ENCODE measurements around the gene PLD5. TPM values are rescaled to one million over a fixed set of nuclear protein-coding genes. Genes with fewer than 3 reads are reported as not detected.

PLD5 gene
- total and polyA plus RNA-seq, 7 donors: 0.03 to 0.92 (median 0.22) TPM; not detected in 4

DNA sequence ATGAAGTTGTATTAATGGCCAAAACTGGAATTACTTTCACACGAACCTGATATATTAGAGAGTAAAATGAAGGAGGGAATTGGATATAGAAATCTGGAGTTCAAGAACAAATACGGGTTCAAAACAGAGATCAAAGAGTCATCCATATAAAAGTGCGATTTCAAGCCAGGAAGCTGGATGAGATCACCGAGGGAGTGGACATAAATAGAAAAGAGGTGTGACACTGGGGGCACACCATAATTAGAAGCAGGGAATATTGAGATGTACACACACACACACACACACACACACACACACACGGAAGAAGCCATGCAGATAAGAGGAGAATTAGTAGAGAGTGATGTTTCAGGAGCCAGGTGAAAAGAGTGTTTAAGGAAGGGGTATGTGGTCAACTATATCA is 32.3 kb upstream of the PLD5 start:
- Histone ChIP-seq H3K4me3 (no peak overlapping the region), H3K4me1 (no peaks in the 10 kb centered on the region), H3K36me3 (ENCODE audit: insufficient read depth in 1 of 2, low read depth in 1 of 2) (no peaks in the 10 kb centered on the region), H3K27ac (no peak overlapping the region), H3K9me3 (no peaks in the 10 kb centered on the region), H3K27me3 (ENCODE audit: insufficient read depth in 3 of 3, low read length in 2 of 3) (peaks cover 0 to 4% (median 0%) of the 10 kb centered on the region in 3 donors)
- no peak for TF ChIP-seq CTCF (IDR thresholded peaks at IDR 0.05)
- ATAC-seq (no peak), DNase-seq (no peak)
- WGBS, 3 donors: 56 to 60% (median 57%) methylated on average over 5 of the region's 5 CpGs
- intact Hi-C loops (cut with DNase I): no loop called here

DNA sequence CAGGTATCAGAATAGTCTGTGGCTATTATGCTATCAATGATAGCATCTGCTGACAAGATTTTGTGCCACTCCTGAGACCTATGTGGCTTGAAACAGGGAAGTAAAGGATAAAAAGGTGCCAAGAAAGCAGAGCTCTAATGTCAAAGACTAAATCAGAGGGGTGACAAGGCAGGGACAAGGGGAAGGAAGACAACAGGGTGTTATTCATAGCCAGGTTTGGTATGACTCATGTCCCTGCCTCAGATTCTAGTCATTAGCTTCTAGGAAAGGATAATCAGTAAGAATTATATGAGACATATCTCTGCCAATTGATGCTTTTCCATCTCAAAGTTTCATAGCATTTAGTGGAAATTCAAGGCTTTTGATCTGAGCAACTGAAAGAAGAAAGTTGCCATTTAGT is 31.8 kb upstream of the PLD5 start:
- intact Hi-C loops (cut with DNase I): no loop called here
- no peaks in the 10 kb centered on the region for H3K36me3 ChIP-seq (ENCODE audit: insufficient read depth in 1 of 2, low read depth in 1 of 2)
- no peak for DNase-seq
- H3K4me1 ChIP-seq: no peaks in the 10 kb centered on the region
- H3K9me3 ChIP-seq: no peaks in the 10 kb centered on the region
- H3K27me3 ChIP-seq (ENCODE audit: insufficient read depth in 3 of 3, low read length in 2 of 3): peaks cover 0 to 4% (median 0%) of the 10 kb centered on the region in 3 donors
- H3K4me3 ChIP-seq: no peak overlapping the region
- ATAC-seq: no peak
- no peak for TF ChIP-seq CTCF (IDR thresholded peaks at IDR 0.05)
- no peak overlapping the region for H3K27ac ChIP-seq

GRCh38 chr1:242554577-242554976 is 30.1 kb upstream of the PLD5 start:
- ATAC-seq: no peak
- H3K27ac ChIP-seq: no peak overlapping the region
- intact Hi-C loops (cut with DNase I): no loop called here
- H3K9me3 ChIP-seq: no peaks in the 10 kb centered on the region
- TF ChIP-seq CTCF (IDR thresholded peaks at IDR 0.05): no peak
- no peak for DNase-seq
- H3K4me3 ChIP-seq: no peak overlapping the region
- peaks cover 0 to 4% (median 0%) of the 10 kb centered on the region in 3 donors for H3K27me3 ChIP-seq (ENCODE audit: insufficient read depth in 3 of 3, low read length in 2 of 3)
- 75 to 86% (median 82%) methylated on average over 6 of the region's 6 CpGs for WGBS, 3 donors
- H3K4me1 ChIP-seq: no peaks in the 10 kb centered on the region
- H3K36me3 ChIP-seq (ENCODE audit: insufficient read depth in 1 of 2, low read depth in 1 of 2): no peaks in the 10 kb centered on the region

DNA sequence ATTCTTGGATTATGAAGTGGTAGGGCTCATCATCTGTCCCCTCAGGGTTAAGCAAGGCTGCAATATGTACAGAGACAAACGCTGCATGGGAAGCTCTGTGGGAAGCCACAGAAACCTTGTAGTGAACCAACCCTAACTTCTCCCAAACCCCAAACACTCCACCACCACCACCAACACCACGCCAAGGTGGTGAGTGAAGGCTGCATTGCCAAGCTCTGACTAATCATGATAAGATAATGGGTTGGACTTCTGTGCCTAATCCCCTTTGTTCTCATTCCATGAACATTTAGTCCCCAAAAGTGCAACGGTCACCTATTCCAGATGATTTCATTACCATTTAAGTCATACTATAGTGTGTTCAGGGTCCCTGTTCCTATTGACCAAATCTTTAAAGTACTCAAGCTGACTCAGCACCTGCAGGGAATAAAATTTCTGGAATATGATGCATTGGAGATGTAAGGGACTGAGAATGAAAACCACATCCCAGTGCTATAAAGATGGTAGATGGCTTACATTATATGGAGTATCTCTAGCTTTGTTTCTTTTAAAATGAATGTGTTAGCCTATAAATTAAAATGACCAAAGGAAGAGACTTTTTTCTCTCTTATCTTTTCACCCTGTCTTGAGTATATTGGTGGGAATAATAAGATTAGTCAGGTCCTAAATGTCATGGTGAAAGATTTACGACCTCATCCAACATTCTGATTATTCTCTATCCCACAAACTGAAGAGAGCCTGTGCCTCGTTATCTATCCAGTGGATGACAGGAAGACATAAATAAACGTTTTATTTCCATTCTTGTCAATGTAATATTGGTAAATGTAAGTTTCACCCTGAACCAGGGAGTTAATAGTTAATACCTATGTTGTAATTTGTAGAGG is 22.6 kb upstream of the PLD5 start:
- Histone ChIP-seq H3K9me3 (no peaks in the 10 kb centered on the region), H3K27me3 (ENCODE audit: insufficient read depth in 3 of 3, low read length in 2 of 3) (no peaks in the 10 kb centered on the region), H3K36me3 (ENCODE audit: insufficient read depth in 1 of 2, low read depth in 1 of 2) (no peaks in the 10 kb centered on the region), H3K4me3 (no peak overlapping the region), H3K4me1 (no peaks in the 10 kb centered on the region), H3K27ac (no peak overlapping the region)
- TF ChIP-seq CTCF (IDR thresholded peaks at IDR 0.05): no peak
- 64 to 71% (median 67%) methylated on average over 6 of the region's 6 CpGs for WGBS, 3 donors
- intact Hi-C loops (cut with DNase I): no loop called here
- ATAC-seq (no peak), DNase-seq (no peak)

DNA sequence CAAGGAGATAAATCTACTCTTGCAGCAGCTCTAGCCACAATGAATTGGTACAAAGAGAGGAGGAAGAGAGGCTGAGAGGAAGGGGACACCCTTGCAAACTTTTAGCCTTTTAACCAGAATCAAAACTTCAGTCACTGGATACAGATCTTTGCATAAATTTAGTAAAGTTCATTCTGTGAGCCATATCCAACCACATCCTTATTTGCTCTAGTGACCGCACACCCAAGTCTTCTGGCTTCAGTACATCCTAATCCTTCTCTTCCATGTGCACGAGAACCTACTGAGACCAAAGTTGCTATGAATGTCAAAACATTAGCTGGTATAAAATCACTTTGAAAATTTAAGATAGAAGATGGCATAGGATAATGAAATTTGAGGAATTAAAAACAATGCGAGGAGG is 21.9 kb upstream of the PLD5 start:
- intact Hi-C loops (cut with DNase I): no loop called here
- Histone ChIP-seq H3K4me1 (no peaks in the 10 kb centered on the region), H3K4me3 (no peak overlapping the region), H3K27me3 (ENCODE audit: insufficient read depth in 3 of 3, low read length in 2 of 3) (no peaks in the 10 kb centered on the region), H3K27ac (no peak overlapping the region), H3K36me3 (ENCODE audit: insufficient read depth in 1 of 2, low read depth in 1 of 2) (no peaks in the 10 kb centered on the region), H3K9me3 (no peaks in the 10 kb centered on the region)
- DNase-seq (no peak), ATAC-seq (no peak)
- 82 to 87% (median 83%) methylated on average over 3 of the region's 3 CpGs for WGBS, 3 donors
- no peak for TF ChIP-seq CTCF (IDR thresholded peaks at IDR 0.05)
